ENCODE measurements around the gene RPS19BP1.
A peak's percentile ranks its signal among the peaks of the same experiment; 100 is the strongest.

DNA sequence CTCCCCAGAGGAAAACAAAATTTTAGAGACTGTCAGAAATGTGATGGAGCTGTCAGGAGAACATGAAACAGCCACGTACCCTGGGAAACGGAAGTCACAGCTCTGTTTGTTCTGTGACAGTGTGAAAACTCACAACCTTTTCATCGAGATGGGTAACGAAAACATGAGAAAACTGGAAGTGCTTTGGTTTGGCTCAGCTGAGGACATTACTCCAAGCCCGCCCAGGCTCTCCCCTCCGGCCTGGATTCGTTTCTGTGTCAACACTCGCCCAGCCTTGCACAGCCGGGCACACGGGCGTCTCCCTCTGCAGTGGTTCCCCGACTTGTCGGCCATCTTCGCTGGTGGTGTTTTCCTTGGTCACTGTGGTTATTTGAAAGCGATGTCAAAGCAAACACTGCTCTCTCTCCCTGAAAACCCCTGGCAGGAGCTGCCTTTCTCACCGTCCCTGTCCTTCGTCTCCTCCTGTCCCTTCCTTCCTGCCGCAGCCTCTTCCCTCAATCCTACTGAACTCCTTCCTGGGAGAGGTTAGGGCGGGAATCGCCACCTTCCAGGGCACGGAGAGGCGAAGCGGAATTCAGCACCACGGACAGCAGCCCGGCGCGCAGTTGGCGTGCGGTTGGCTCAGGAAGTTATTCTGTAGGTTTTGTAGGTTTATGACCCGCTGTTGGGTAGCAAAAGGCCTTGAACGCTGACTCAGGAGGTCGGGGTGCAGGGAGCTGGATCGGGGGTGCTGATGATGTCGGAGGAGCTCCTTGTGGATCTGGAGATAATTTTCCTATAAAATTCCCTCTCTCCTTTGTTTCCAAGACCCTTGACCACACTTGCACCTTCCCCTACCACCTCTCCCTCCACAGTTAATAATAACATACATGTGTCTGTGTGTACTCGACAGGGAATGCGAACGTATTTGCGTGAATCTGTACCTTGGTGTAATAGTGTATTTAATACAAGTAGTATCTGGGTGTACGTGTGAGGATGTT, 13.1 kb upstream of the RPS19BP1 start:
- TF ChIP-seq CTCF (IDR thresholded peaks at IDR 0.05) (no peak), NR2C2 (CRISPR knock-in tag; IDR thresholded peaks at IDR 0.05) (0 out of 2 replicates have a peak, but pooled peaks have one; percentile 48), ZNF317 (CRISPR knock-in tag; IDR thresholded peaks at IDR 0.05; ENCODE audit: borderline replicate concordance, low read depth) (0 out of 2 replicates have a peak, but pooled peaks have one; percentile 37), E2F1 (CRISPR knock-in tag; IDR thresholded peaks at IDR 0.05) (peak; percentile 80), STAT6 (CRISPR knock-in tag; conservative IDR thresholded peaks at IDR 0.05; ENCODE audit: low read depth) (no peak), ZNF232 (CRISPR knock-in tag; IDR thresholded peaks at IDR 0.05) (peak; percentile 97)
- TF ChIP-seq, protein P1, sequence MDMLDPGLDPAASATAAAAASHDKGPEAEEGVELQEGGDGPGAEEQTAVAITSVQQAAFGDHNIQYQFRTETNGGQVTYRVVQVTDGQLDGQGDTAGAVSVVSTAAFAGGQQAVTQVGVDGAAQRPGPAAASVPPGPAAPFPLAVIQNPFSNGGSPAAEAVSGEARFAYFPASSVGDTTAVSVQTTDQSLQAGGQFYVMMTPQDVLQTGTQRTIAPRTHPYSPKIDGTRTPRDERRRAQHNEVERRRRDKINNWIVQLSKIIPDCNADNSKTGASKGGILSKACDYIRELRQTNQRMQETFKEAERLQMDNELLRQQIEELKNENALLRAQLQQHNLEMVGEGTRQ (CRISPR knock-in tag; IDR thresholded peaks at IDR 0.05): no peak

Data from WTC11 (cell line).